ENCODE results near the gene NCKIPSD.

Gene NCKIPSD

DNA sequence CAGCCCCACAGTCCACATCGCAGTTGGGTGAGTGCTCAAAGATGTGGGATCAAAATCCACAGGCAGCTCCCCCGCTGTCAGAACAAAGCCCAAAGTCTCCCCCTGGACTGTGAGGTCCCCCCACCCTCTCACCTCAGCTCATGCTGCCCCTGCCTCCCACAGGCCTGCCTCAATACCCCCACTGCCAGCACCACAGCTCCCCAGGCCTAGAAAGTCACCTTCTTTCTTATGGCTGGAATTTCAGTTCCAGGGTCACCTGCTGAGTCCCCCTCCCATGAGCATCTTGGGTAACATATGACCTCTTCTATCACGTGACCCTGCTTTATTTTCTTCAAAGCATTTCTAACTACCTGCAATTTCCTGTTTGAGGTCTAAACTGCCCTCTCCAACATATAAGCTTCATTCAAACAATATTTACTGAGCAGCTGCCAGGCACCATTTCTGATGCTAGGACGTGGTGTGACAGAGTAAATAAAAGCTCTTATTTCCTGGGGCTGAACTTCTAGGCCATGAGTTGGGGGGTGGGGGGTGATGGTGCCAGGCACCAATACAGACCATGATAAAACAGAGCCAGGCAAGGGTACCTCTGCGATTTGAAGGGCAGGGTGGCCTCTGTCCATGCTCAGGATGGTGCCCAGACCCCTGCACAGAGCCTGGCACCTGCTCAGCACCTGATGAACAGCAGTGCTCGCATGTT, 61.7 kb downstream of the NCKIPSD start:
- TF ChIP-seq GATA1 (IDR thresholded peaks at IDR 0.05; ENCODE audit: low read depth, low read length) (no peak), POLR2A (IDR thresholded peaks at IDR 0.05; ENCODE audit: low read length) (no peak)
- DNase-seq, result no peak

All from erythroblast (primary cell).